Measurements from ENCODE around the gene SLC9A2. TPM values are rescaled to one million over a fixed set of nuclear protein-coding genes. Genes with fewer than 3 reads are reported as not detected.

SLC9A2 gene
- total and polyA plus RNA-seq, 8 donors, result 0.10 to 0.58 (median 0.29) TPM

DNA sequence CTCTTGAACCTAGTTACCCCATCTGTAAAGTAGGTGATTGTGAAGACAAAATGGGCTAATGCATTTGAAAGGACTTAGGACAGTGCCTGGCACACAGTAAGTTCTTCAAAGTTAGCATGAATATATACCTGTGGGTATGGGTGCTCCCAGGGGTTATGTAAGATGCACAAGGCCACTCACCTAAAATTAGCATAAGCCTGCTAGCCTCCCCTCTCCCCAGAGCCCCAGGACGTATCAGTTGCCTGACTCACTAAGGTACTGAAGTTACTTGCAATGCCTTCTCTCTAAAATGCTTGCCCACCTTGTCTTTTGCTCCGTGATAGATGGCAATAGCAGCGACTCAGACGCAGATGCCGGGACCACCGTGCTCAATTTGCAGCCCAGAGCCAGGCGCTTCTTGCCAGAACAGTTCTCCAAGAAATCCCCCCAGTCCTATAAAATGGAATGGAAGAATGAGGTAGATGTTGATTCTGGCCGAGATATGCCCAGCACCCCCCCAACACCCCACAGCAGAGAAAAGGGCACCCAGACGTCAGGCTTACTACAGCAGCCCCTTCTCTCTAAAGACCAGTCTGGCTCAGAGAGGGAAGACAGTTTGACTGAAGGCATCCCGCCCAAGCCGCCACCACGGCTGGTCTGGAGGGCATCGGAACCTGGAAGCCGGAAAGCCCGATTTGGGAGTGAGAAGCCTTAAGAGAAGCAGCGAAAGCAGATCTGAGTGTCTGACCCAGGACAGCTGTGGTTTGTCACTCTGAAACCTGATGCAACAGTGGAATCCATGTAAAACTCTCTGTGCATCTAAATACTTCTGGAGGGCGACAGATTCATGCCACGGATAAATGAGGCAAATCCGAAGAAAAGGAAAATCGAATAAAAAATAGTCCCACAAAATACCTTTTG, 88.7 kb downstream of the SLC9A2 start:
- intact Hi-C loops (cut with DNase I), result no loop called here
- TF ChIP-seq CTCF (IDR thresholded peaks at IDR 0.05), result no peak
- Histone ChIP-seq H3K9me3 (no peaks in the 10 kb centered on the region), H3K4me1 (no peaks in the 10 kb centered on the region), H3K27ac (no peak overlapping the region), H3K36me3 (no peaks in the 10 kb centered on the region), H3K27me3 (peaks cover 0 to 23% of the 10 kb centered on the region in 2 donors), H3K4me3 (no peak overlapping the region)
- no peak for DNase-seq
- ATAC-seq, result no peak

DNA sequence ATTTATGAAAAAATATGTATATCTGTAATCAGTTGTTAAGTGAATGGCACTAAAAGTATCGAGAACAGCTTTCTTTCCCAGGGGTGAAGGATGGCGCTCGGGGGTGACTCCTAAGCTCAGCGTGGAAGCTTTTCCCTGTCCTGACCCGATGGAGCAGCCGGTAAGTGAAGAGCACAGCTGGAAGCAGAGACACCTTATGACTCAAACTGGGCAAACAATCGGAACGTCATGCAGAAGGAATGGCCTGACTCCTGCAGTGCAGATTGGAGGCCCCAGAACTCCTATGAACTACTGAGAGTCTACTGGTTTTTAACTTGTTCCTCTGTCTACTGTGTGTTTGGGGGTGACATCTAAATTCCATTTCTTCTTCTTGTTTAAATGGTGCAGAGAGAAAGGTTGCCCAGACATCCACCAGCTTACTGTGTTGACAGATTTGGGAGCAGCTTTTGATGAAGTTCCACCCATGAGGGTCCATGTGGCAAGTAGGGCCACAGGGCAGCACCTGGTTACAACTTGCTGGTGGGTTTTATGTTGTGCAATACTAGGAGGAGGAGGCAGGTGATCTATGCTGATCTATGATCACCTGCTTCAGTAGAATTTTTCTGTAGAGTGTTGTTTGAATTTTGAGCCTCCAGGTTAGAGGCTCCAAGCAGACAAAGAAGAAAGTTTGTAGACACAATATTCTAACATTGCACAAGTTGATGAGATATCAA, 89.7 kb downstream of the SLC9A2 start:
- Histone ChIP-seq H3K27ac (no peak overlapping the region), H3K9me3 (no peaks in the 10 kb centered on the region), H3K36me3 (no peaks in the 10 kb centered on the region), H3K27me3 (peaks cover 0 to 22% of the 10 kb centered on the region in 2 donors), H3K4me3 (no peak overlapping the region), H3K4me1 (no peaks in the 10 kb centered on the region)
- no peak for DNase-seq
- ATAC-seq, result peak; percentile 17
- intact Hi-C loops (cut with DNase I), result no loop called here
- TF ChIP-seq CTCF (IDR thresholded peaks at IDR 0.05), result no peak

DNA sequence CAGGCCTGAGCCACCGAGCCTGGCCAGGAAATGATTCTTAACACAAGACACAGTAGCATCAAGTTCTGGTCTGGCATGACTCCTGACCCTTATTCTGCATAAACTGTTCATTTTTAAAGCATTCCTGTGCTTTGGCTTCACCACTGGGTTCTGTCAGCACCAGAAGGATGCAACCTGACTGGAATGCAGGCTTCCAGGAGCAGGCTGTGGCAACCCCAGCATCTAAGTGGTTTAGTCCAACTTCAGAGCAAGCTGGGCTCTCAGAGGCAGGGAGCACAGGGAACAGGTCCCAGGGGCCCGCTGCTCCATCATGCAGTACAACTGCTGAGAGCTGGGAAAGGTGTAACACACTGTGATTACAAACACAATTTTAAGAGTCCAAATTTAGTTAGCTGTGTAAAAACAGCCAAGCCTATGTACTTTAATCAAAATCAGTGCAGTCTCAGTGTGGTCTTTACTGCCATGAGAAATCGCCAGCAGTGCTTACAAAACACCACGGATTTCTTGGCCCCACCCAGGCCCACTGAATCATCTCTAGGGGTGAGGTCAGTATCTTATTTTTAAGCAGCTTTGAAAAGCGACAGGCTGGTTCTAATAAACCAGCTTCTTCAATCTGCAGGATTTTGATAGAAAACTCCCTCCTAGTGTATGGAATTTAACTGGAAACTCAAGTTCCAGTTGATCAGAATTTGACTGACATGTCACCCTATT, 98.1 kb downstream of the SLC9A2 start:
- Histone ChIP-seq H3K9me3 (no peaks in the 10 kb centered on the region), H3K27me3 (no peaks in the 10 kb centered on the region), H3K36me3 (peaks cover 0 to 50% of the 10 kb centered on the region in 2 donors), H3K4me1 (no peaks in the 10 kb centered on the region), H3K27ac (no peak overlapping the region), H3K4me3 (no peak overlapping the region)
- ATAC-seq (no peak), DNase-seq (no peak)
- TF ChIP-seq CTCF (IDR thresholded peaks at IDR 0.05), result no peak
- intact Hi-C loops (cut with DNase I), result no loop called here

- Histone ChIP-seq H3K27me3 (no peaks in the 10 kb centered on the region), H3K4me3 (no peak overlapping the region), H3K9me3 (no peaks in the 10 kb centered on the region), H3K36me3 (peaks cover 0 to 62% of the 10 kb centered on the region in 2 donors), H3K4me1 (no peaks in the 10 kb centered on the region), H3K27ac (no peak overlapping the region)
- ATAC-seq (no peak), DNase-seq (peak in 1 of 4 donors; percentile 77)
- intact Hi-C loops (cut with DNase I), result no loop called here
- no peak for TF ChIP-seq CTCF (IDR thresholded peaks at IDR 0.05)
These were observed 99.3 kb downstream of the SLC9A2 start for GRCh38 chr2:102718387-102719316.

Data from left lung (tissue), 10 donors.